GM06990 (cell line): Measurements from ENCODE around the gene DNAJA1.
A peak's percentile ranks its signal among the peaks of the same experiment; 100 is the strongest.
"Not testable (repeated sequence)": the region's sequence is repeated elsewhere in the genome, so short reads cannot be mapped to it uniquely, and the experiment has no call there.

Experiments used
- DNase-seq: peaks from one replicate; pipeline ENCODE4 v3.0.0-alpha.2; 2011; ENCODE audit not compliant: insufficient read length; ENCODE audit errors: extremely low read depth
- H3K27me3 ChIP-seq: replicated peaks from 2 replicates; pipeline ENCODE4 v1.6.0; 2011; ENCODE audit warnings: low read length; ENCODE audit not compliant: control insufficient read depth, insufficient read depth
- H3K36me3 ChIP-seq: 2 replicates; pipeline ENCODE4 v1.5.1; 2011; ENCODE audit warnings: low read length; ENCODE audit not compliant: control insufficient read depth, insufficient read depth
- H3K4me3 ChIP-seq: replicated peaks from 2 replicates; pipeline ENCODE4 v1.5.1; 2011; ENCODE audit warnings: low read depth, mild to moderate bottlenecking, control low read depth, low read length
- TF ChIP-seq, protein P1 (sequence below): IDR thresholded peaks from 2 replicates; pipeline ENCODE4 v1.5.1; 2011; ENCODE audit warnings: low read length, control low read depth, mild to moderate bottlenecking, inconsistent platforms; ENCODE audit not compliant: insufficient read depth, poor library complexity, severe bottlenecking

DNAJA1 gene

DNA sequence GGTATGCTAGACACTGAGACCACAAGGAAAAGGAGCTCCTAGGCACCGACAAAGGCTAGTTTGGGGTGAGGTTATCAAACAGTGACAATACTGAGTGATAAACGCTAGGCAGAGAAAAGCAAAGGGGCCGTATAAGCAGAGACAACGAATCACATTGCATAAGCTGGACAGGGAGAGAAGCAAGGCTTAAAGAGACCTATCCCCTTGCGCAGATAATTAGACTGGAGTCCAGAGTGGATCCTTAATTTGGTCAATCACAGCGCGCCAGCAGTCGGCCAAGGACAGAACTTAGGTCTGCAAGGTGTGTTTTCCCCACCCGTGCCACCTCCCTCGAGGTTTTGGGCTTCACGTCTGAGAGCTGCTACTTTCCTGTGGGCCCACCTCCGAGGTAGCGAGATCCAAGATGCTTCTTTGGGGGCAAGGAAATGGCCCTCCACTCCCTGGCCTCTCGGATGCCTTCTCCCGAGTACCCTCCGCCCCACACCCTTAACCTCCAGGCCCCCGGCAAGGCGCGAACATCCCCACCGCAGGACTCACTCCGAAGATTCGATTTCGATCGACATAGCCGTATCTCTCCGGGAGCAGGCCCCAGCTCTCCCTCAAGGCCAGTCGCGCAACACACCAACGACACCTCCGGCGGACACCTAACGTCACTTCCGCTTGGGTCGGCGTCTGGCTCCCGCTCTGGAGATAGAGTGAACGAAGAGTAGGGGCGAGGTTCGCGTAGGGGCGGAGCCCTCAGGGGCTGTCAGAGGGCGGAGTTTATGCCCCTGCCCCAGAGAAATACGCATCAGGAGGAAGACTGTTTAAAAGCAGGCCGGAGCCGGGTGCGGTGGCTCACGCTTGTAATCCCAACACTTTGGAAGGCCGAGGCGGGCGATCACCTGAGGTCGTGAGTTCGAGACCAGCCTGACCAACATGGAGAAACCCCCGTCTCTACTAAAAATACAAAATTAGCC lies 51.3 kb downstream of the DNAJA1 start, which contains the start of gene SMU1:
TSS of gene SMU1 (minus strand) at position 629 of the 959 bp plus-strand sequence. CDS start at position 563, 66 bp downstream.
- Histone ChIP-seq H3K36me3 (peaks cover 10% of the 10 kb centered on the region), H3K27me3 (no peaks in the 10 kb centered on the region), H3K4me3 (peak within 1 kb of the TSS; percentile 87)
- DNase-seq = peak; percentile 94
- TF ChIP-seq, protein P1, sequence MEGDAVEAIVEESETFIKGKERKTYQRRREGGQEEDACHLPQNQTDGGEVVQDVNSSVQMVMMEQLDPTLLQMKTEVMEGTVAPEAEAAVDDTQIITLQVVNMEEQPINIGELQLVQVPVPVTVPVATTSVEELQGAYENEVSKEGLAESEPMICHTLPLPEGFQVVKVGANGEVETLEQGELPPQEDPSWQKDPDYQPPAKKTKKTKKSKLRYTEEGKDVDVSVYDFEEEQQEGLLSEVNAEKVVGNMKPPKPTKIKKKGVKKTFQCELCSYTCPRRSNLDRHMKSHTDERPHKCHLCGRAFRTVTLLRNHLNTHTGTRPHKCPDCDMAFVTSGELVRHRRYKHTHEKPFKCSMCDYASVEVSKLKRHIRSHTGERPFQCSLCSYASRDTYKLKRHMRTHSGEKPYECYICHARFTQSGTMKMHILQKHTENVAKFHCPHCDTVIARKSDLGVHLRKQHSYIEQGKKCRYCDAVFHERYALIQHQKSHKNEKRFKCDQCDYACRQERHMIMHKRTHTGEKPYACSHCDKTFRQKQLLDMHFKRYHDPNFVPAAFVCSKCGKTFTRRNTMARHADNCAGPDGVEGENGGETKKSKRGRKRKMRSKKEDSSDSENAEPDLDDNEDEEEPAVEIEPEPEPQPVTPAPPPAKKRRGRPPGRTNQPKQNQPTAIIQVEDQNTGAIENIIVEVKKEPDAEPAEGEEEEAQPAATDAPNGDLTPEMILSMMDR = no peak

GRCh38 chr9:33080534-33080933 lies 55.5 kb downstream of the DNAJA1 start:
- DNase-seq = no peak
- H3K4me3 ChIP-seq = no peak overlapping the region
- TF ChIP-seq, protein P1 = no peak

DNA sequence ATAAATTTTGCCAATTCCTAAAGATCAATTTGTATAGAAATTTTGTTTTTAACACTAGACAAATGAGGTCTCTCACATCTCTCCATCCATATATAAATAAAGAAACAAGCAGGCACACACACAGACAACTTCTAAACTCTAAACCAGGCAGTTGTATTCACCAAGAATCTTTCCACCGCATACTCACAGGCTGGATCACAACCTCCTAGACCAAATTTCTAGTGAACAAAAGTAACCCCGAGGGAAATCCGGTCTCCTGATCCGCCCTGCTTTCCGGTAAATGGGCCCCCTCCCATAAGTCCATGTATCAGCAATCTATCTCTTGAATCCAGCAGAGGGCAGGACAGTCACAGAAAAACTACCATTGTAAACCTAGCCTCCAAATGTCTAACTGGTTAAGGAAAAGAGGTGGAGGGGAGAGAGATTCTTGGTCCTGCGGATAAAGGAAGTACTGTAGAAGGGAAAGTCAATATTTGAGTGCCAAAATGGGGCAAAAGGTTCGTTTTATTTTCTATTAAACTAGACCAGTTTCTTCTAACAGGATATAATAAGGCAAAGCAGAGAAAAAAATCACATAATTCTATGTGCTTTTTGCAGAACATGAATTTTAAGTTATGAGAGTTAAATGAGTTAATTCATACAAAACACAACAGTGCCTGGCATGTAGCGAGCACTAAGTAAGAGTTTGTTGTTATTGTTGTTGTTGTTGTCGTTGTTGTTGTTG lies 56.2 kb downstream of the DNAJA1 start:
- DNase-seq = peak; percentile 30
- TF ChIP-seq, protein P1 = peak; percentile 64
- H3K36me3 ChIP-seq = no peaks in the 10 kb centered on the region
- peak overlapping the region; percentile 1; the same call in 1 of the 2 replicates for H3K4me3 ChIP-seq
- no peaks in the 10 kb centered on the region for H3K27me3 ChIP-seq

More at GRCh38 chr9:33080534-33080933, 55.5 kb downstream of the DNAJA1 start:
- H3K36me3 ChIP-seq = no peaks in the 10 kb centered on the region
- H3K27me3 ChIP-seq = no peaks in the 10 kb centered on the region

GRCh38 chr9:33082128-33082527 lies 57.1 kb downstream of the DNAJA1 start:
- TF ChIP-seq, protein P1 = no peak

GRCh38 chr9:33082538-33083326 lies 57.7 kb downstream of the DNAJA1 start:
- no peak for DNase-seq
- Histone ChIP-seq H3K36me3 (no peaks in the 10 kb centered on the region), H3K4me3 (no peak overlapping the region), H3K27me3 (no peaks in the 10 kb centered on the region)
- TF ChIP-seq, protein P1 = no peak

More at GRCh38 chr9:33082128-33082527, 57.1 kb downstream of the DNAJA1 start:
- Histone ChIP-seq H3K27me3 (no peaks in the 10 kb centered on the region), H3K36me3 (no peaks in the 10 kb centered on the region), H3K4me3 (no peak overlapping the region)
- no peak for DNase-seq

DNA sequence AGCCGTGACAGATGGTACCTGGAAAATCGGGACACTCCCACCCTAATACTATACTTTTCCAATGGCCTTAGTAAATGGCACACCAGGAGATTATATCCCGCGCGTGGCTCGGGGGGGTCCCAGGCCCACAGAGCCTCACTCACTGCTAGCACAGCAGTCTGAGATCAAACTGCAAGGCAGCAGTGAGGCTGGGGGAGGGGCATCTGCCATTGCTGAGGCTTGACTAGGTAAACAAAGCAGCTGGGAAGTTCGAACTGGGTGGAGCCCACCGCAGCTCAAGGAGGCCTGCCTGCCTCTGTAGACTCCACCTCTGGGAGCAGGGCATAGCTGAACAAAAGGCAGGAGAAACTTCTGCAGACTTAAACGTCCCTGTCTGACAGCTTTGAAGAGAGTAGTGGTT lies 60.6 kb downstream of the DNAJA1 start:
- H3K36me3 ChIP-seq, DNase-seq, H3K27me3 ChIP-seq, H3K4me3 ChIP-seq: not testable (repeated sequence)
